Fibroblast of peridontal ligament (primary cell): Measurements from ENCODE around the gene FN1.
A peak's percentile ranks its signal among the peaks of the same experiment; 100 is the strongest.
"Not testable (repeated sequence)": the region's sequence is repeated elsewhere in the genome, so short reads cannot be mapped to it uniquely, and the experiment has no call there.

ENCODE experiments used
- DNase-seq: peaks from one replicate; pipeline ENCODE4 v3.0.0-alpha.2; 2010; ENCODE audit errors: extremely low read depth

Gene FN1

DNA sequence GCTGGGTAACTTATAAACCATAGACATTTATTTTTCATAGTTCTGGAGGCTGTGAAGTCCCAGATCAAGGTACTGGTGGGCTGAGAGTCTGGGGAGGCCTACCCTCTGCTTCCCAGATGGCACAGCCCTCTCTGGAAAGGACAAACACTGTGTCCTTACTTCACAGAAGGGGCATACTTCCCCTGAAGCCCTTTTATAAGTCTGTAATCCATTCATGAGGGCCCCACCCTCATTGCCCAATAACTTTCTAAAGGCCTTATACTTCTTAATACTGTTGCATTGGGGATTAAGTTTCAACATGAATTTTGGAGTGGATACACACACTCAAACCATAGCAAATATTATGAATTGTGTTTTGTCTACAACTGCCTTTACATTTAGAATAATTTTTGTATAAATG, 88.0 kb downstream of the FN1 start:
- DNase-seq = no peak

DNA sequence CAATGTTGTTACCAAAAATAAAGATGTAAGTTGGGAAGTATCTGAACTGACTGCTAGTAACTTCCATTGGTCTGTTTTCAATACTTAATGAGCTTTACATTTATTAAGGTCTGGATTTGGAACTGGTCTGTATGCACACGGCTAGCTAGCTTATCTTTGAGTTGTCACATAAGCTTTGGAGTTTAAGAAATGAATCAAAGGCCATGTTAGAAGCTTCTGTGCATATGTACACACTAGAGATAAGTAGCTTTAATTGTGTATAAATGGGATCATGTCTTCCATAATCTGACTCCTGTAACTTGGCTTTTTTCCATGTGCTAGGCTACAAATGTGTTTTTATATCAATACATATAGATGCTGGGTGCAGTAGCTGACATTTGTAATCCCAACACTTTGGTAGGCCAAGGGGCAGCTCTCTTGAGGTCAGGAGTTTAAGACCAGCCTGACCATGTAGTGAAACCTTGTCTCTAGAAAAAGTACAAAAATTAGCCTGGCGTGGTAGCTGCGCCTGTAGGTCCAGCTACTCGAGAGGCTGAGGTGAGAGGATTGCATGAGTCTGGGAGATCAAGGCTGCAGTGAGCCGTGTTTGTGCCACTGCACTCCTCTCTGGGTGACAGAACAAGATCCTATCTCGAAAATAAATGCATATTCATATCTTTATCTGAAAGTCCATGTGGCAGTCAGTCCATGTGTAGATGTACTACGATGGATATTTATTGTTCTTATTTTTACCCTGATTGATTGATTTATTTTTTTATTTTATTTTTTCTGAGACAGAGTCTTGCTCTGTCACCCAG, 96.8 kb downstream of the FN1 start:
- no peak for DNase-seq

DNA sequence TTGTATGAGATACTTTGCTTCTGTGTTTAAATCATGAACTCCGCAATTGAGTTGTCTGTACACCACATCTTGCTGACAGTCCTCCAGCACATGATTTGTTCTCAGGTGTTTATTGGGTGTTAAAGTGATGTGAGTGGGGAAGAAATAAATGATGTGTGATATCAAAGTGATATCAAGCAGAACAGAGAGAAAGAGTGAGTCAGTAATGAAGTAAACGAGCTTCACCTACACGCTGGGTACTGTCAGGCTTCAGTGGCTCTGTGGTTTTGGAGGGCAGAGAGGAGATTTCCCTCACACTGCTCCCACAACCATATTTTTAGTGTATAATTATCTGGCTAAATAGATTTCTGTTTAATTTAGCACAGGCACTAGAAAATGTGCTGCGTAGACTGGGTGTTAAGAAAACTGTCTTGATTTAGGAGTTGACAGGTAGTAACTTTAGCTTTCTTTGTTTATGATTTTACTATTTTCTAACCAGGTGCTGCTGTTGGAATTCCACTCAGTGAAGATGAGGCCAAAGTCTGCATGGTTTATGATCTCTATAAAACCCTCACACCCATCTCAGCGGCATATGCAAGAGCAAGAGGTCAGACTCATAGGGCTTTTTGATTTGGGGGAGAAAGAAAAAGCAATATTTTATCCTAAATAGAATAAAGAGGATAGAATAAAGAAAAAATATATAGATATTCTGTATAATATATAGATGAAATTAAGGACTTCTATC, 102.8 kb downstream of the FN1 start:
- no peak for DNase-seq

DNA sequence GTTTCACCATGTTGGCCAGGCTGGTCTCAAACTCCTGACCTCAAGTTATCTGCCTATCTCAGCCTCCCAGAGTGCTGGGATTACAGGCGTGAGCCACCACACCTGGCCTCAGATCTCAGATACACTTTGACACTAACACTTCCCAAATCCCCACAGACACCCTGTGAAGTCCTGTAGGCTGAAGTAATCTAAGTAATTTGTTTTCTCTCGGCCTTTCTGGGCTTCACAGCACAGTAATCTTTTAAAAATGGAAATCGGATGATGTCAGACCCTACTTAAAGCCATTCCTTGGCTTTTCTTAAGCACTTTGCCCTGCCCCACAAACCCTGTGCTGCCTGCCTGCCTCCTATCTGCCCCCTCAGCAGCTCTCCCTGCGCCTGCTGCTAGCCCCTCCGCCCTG, 107.8 kb downstream of the FN1 start:
- no peak for DNase-seq

DNA sequence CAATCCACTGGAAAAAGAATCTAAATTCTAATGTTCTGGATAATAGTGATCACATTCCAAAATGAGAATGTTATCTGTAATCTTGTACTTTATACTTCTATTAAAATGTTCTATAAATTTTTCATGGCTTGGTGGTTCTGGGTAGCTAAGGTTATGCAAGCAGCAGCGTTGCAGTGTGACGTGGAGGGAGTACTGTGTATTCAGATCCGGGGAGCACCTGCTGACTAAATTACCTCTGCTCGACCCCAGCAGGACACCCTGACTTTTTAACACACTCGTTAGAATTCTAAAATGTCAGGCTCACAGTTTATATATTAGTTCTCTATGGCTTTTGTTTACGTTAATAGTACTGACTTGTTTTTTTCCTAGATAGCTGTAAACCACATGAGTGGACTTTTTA, 111.1 kb downstream of the FN1 start:
- no peak for DNase-seq

DNA sequence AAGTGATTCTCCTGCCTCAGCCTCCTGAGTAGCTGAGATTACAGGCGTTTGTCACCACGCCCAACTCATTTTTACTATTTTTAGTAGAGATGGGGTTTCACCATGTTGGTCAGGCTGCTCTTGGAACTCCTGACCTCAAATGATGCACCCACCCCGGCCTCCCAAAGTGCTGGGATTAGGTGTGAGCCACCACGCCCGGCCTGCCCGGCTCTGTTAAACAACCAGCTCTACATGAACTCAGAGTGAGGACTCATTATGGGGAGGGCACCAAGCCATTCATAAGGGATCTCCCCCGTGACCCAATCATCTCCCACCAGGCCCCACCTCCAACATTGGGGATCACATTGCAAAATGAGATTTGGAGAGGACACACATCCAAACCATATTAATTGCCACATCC, 115.2 kb downstream of the FN1 start:
- no peak for DNase-seq

DNA sequence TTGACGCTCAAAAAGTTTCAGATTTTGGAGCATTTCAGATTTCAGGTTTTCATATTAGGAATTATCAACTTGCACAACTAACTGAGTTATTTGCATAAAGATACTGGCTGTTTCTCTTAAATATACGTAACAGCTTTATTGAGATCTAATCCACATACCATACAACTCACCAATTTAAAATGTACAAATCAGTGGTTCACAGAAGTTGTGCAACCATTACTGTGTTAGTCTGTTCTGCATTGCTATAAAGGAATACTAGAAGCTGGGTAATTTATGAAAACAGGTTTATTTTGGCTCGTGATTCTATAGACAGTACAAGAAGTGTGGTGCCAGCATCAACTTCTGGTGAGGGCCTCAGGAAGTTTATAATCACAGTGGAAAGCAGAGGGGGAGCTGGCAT, 115.8 kb downstream of the FN1 start:
- DNase-seq = peak; percentile 20

DNA sequence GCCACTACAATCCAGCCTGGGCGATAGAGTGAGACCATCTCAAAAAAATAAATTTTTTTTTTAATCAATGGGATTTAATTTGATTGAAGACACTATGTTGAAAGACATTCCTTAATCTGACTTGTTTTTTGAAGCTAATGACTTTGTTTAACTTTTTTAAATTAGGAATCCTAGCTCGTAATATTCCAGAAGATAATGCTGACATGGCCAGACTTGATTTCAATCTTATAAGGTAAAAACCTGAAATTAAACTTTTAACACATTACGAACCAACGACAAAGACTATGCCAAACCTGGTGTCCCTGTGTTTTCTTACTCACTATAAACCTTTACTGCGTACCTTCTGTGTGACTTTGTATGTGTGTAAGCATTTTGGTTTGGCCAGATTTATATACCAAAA, 116.4 kb downstream of the FN1 start:
- DNase-seq = no peak

DNA sequence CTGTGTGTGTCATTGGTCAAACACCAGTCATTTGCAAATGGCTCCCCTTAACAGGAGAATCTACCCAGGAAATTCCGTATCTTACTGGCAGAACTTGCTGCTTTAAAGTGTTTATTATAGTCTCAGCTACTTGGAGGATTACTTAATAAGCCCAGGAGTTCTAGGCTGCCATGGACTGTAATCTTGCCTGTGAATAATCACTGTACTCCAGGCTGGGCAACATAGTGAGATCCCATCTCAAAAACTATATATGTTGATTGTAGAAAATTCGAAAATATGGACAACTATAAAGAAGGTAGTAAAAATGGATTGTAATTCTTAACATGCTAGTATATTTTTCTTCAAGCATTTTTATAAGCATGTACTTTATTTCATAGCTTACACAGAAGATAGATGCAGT, 119.5 kb downstream of the FN1 start:
- no peak for DNase-seq

DNA sequence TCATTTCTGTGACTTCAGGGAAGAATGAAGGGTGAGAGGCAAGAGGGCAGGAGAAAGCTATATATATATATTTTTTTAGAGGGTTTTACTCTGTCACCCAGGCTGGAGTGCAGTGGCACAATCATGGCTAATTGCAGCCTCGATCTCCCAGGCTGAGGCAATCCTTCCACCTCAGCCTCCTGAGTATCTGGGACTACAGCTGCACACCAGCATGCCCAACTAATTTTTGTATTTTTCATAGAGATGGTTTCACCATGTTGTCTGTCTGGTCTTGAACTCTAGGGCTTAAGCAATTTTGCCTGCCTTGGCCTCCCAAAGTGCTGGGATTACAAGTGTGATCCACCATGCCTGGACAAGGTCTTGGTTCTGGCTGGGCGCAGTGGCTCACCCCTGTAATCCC, 120.6 kb downstream of the FN1 start:
- DNase-seq = no peak

DNA sequence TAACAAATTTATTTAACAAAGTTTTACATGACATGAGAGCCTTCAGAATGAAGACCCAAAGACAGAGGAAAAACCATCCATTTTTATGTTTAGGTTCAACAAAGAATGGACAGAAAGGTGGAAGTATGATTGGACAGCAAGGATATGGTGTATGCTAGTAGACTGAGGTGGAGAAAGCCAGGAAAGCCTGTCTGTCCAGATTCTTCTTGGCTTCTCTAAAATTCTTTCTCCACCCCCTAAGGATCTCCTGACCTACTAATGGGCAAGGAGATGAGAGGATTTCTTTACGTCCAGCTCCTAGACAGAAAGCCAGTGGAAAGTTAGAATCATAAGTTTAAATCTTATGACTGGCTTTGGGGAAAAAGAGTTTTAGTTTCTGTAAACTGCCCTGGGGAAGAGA, 121.0 kb downstream of the FN1 start:
- DNase-seq = no peak

DNA sequence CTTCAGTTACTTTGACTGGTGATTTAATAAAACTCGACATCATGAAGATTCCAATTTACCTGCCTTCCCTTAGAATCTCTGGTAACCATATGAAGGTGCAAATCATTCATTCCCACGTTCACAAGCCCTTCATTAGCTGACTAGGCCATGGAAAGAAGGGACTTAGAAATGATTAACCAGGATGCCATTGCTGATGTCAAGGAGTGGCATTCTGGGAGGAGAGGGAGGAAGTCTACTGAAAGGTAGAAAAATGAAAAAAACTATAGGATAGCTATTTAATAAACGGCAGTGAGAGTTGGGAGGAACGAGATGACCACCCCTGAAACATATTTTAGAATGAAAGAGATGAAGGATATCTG, 122.6 kb downstream of the FN1 start:
- DNase-seq = no peak

DNA sequence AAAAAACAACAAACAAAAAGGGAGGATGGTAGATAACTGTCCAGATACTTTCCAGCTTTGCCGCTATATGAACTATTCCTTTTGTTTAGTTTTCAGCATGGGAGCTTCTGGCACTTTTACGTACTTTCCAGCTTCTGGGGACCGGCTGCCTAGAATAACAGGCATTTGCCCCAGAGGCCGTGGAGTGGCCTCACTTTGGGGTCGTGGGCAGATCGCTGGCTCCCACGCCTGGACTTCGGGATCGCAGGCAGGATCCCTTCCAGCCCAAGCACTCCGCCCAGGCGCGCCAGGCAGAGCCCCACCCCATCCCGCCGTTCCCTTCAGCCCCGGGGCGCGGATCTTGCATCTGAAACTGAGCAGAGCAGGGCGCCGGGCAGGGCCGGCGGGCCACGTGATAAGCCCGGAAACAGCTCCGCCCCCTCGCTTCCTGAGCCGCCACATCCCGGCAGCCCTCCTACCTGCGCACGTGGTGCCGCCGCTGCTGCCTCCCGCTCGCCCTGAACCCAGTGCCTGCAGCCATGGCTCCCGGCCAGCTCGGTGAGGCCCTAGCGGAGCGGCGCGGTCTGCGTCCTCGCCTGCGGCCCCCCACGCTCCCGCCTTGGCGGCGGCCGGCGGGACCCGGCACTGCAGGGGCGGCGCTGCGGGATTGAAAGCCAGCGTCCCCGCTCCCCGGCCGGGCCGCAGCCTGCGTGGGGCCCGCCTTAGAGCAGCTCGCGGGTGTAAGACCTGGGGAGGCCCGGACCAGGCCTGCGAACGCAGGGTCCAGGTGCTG, 124.1 kb downstream of the FN1 start, which contains the start of gene ATIC:
Gene ATIC, plus strand, starts transcription at position 435 of the 772 bp plus-strand sequence. Its CDS starts 84 bp downstream, at position 519.
- peak; percentile 89 for DNase-seq

DNA sequence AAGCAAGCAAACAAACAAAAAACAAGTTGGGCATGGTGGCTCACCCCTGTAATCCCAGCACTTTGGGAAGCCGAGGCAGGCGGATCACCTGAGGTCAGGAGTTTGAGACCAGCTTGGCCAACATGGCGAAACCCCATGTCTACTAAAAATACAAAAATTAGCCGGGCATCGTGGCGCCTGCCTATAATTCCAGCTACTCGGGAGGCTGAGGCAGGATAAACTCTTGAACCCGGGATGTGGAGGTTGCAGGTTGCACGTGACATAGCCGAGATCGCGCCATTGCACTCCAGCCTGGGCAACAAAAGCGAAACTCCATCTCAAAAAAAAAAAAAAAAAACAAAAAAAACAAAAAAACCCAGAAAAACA, 124.6 kb downstream of the FN1 start:
- not testable (repeated sequence) for DNase-seq
